ENCODE data around the gene TICRR. TPM values are rescaled to one million over a fixed set of nuclear protein-coding genes. Genes with fewer than 3 reads are reported as not detected.
A peak's percentile ranks its signal among the peaks of the same experiment; 100 is the strongest.

The TICRR gene
- total and polyA plus RNA-seq, 2 of the 13 experiments (the other 11 are each of a cell fraction or from before 2014, with no cell fraction given), result 4.1 to 14.3 TPM

DNA sequence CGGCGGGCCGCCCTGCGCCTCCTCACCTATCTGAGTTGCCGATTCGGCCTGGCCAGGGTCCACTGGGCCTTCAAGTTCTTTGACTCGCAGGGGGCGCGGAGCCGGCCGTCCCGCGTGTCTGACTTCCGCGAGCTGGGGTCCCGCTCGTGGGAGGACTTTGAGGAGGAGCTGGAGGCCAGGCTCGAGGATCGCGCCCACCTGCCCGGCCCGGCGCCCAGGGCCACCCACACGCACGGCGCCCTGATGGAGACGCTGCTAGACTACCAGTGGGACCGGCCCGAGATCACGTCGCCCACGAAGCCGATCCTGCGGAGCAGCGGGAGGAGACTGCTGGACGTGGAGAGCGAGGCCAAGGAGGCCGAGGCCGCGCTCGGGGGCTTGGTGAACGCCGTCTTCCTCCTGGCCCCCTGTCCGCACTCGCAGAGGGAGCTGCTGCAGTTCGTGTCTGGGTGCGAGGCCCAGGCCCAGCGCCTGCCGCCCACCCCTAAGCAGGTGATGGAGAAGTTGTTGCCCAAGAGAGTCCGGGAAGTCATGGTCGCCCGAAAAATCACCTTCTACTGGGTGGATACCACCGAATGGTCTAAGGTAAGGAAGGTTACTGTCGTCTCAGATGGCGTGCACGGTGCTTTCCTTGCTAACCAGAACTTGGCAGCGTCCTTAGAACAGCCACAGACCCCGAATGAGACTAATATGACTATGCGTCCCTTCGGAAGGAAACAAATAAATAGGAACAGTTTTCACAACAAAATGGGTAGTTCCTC is 567 bp downstream of the TICRR start (continued):
- TF ChIP-seq HMGXB4 (CRISPR knock-in tag; IDR thresholded peaks at IDR 0.05; ENCODE audit: borderline replicate concordance in 1 of 2, low read depth in 1 of 2), result no peak; a peak in 1 of 4 replicates
- 0 out of 2 replicates have a peak, but pooled peaks have one; percentile 29 for TF ChIP-seq ZNF20 (CRISPR knock-in tag; IDR thresholded peaks at IDR 0.05)
- TF ChIP-seq ZNF570 (CRISPR knock-in tag; IDR thresholded peaks at IDR 0.05; ENCODE audit: borderline replicate concordance), result no peak
- TF ChIP-seq ZSCAN21 (CRISPR knock-in tag; IDR thresholded peaks at IDR 0.05; ENCODE audit: borderline replicate concordance), result no peak; the same call in 1 of the 2 replicates
- no peak for TF ChIP-seq KAT2B (IDR thresholded peaks at IDR 0.05; ENCODE audit: borderline replicate concordance, low read depth, low read length)
- no peak for TF ChIP-seq TBX3 (IDR thresholded peaks at IDR 0.05; ENCODE audit: borderline replicate concordance)
- no peak for TF ChIP-seq ZNF274 (CRISPR knock-in tag; IDR thresholded peaks at IDR 0.05)
- TF ChIP-seq ZMAT3 (CRISPR knock-in tag; conservative IDR thresholded peaks at IDR 0.05), result no peak
- TF ChIP-seq TBP (CRISPR knock-in tag; IDR thresholded peaks at IDR 0.05), result no peak
- no peak for TF ChIP-seq SRSF4 (IDR thresholded peaks at IDR 0.05; ENCODE audit: low read depth, low read length, poor library complexity, severe bottlenecking)
- TF ChIP-seq ZNF543 (CRISPR knock-in tag; IDR thresholded peaks at IDR 0.05), result peak; percentile 38; the same call in 1 of the 2 replicates
- TF ChIP-seq ZNF282 (IDR thresholded peaks at IDR 0.05; ENCODE audit: partially characterized antibody), result no peak
- TF ChIP-seq, protein P1, sequence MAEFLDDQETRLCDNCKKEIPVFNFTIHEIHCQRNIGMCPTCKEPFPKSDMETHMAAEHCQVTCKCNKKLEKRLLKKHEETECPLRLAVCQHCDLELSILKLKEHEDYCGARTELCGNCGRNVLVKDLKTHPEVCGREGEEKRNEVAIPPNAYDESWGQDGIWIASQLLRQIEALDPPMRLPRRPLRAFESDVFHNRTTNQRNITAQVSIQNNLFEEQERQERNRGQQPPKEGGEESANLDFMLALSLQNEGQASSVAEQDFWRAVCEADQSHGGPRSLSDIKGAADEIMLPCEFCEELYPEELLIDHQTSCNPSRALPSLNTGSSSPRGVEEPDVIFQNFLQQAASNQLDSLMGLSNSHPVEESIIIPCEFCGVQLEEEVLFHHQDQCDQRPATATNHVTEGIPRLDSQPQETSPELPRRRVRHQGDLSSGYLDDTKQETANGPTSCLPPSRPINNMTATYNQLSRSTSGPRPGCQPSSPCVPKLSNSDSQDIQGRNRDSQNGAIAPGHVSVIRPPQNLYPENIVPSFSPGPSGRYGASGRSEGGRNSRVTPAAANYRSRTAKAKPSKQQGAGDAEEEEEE (CRISPR knock-in tag; IDR thresholded peaks at IDR 0.05; ENCODE audit: borderline replicate concordance), result no peak
- TF ChIP-seq MXD4 (CRISPR knock-in tag; IDR thresholded peaks at IDR 0.05), result no peak
- no peak for TF ChIP-seq CBFB (CRISPR knock-in tag; IDR thresholded peaks at IDR 0.05)
- TF ChIP-seq, protein P2, sequence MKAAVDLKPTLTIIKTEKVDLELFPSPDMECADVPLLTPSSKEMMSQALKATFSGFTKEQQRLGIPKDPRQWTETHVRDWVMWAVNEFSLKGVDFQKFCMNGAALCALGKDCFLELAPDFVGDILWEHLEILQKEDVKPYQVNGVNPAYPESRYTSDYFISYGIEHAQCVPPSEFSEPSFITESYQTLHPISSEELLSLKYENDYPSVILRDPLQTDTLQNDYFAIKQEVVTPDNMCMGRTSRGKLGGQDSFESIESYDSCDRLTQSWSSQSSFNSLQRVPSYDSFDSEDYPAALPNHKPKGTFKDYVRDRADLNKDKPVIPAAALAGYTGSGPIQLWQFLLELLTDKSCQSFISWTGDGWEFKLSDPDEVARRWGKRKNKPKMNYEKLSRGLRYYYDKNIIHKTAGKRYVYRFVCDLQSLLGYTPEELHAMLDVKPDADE (CRISPR knock-in tag; IDR thresholded peaks at IDR 0.05), result no peak
- no peak for TF ChIP-seq ZNF512B (CRISPR knock-in tag; IDR thresholded peaks at IDR 0.05; ENCODE audit: borderline replicate concordance)
- TF ChIP-seq, protein P3, sequence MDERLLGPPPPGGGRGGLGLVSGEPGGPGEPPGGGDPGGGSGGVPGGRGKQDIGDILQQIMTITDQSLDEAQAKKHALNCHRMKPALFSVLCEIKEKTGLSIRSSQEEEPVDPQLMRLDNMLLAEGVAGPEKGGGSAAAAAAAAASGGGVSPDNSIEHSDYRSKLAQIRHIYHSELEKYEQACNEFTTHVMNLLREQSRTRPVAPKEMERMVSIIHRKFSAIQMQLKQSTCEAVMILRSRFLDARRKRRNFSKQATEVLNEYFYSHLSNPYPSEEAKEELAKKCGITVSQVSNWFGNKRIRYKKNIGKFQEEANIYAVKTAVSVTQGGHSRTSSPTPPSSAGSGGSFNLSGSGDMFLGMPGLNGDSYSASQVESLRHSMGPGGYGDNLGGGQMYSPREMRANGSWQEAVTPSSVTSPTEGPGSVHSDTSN (CRISPR knock-in tag; IDR thresholded peaks at IDR 0.05), result no peak
- no peak for TF ChIP-seq SIN3B (IDR thresholded peaks at IDR 0.05; ENCODE audit: low read length)
